NT2/D1 (cell line): ENCODE results near the gene SFSWAP.

Experiments
- SUZ12 ChIP-seq: IDR thresholded peaks from 2 replicates; pipeline ENCODE4 v1.6.1; 2011; ENCODE audit not compliant: insufficient read length, insufficient read depth; ENCODE audit errors: extremely low read depth
- ZNF274 ChIP-seq: IDR thresholded peaks from 2 replicates; pipeline ENCODE4 v1.6.1; 2011; ENCODE audit warnings: mild to moderate bottlenecking, low read depth, low read length

- no peak for TF ChIP-seq SUZ12
- TF ChIP-seq ZNF274, result no peak
Measured at GRCh38 chr12:131736446-131737149, 25.7 kb downstream of the SFSWAP start.
